Aorta (tissue), 5 donors: ENCODE results near the gene PRKCA. TPM values are rescaled to one million over a fixed set of nuclear protein-coding genes. Genes with fewer than 3 reads are reported as not detected.

Experiments
- ATAC-seq: fragments of 200-7000 bp; cut with Tn5 transposase; one replicate; pipeline ENCODE4 v1.9.1; 2022; ENCODE audit warnings: moderate library complexity; ENCODE audit not compliant: low FRiP score
- DNase-seq, 2 donors: peaks; one replicate each; pipeline ENCODE4 v3.0.0-alpha.2; 2020
- H3K27ac ChIP-seq, 2 donors: one replicate each; pipeline ENCODE4 v1.5.1; 2013; ENCODE audit warnings: low read length in 2 of 2, mild to moderate bottlenecking in 2 of 2, moderate library complexity in 2 of 2, control low read depth in 1 of 2, inconsistent platforms in 1 of 2, low read depth in 1 of 2
- H3K27me3 ChIP-seq, 2 donors: one replicate each; pipeline ENCODE4 v1.6.1; 2013; ENCODE audit warnings: control low read depth in 1 of 2, low read length in 1 of 2, mild to moderate bottlenecking in 1 of 2, moderate library complexity in 1 of 2; ENCODE audit not compliant: insufficient read depth in 2 of 2, control insufficient read depth in 1 of 2
- H3K36me3 ChIP-seq, 2 donors: one replicate each; pipeline ENCODE4 v1.6.1; 2013; ENCODE audit warnings: control low read depth in 1 of 2, low read length in 1 of 2, mild to moderate bottlenecking in 1 of 2; ENCODE audit not compliant: insufficient read depth in 2 of 2, control insufficient read depth in 1 of 2
- H3K4me1 ChIP-seq, 2 donors: one replicate each; pipeline ENCODE4 v1.6.1; 2013; ENCODE audit warnings: low read length in 2 of 2, control low read depth in 1 of 2, mild to moderate bottlenecking in 1 of 2, moderate library complexity in 1 of 2; ENCODE audit not compliant: insufficient read depth in 2 of 2, control insufficient read depth in 1 of 2
- H3K4me3 ChIP-seq, 2 donors: one replicate each; pipeline ENCODE4 v1.5.1; 2013; ENCODE audit warnings: low read length in 2 of 2, control low read depth in 1 of 2, mild to moderate bottlenecking in 1 of 2
- H3K9me3 ChIP-seq: one replicate; pipeline ENCODE4 v1.6.1; 2013; ENCODE audit warnings: mild to moderate bottlenecking, low read length; ENCODE audit not compliant: control insufficient read depth
- WGBS, 2 donors: extraction: QIAGEN DNeasy Blood & Tissue Kit; methylation state at CpG; one replicate each; pipeline ENCODE4 v1.1.7; 2013; 5-methylcytosine and 5-hydroxymethylcytosine counted together
- intact Hi-C, 2 donors: fragments of 100-400 bp; cut with DNase I; formaldehyde crosslinking; loops; one replicate each; pipeline versions ENCODE4 v1.14.2 to v1.15.0; 2022
- polyA plus RNA-seq, 2 donors: library from polyadenylated mRNA; stranded (reverse); fragments of 200-250 nt; gene quantifications; one replicate each; pipeline ENCODE4 v1.2.3, GENCODE V29; 2013
- total RNA-seq, 2 donors: library from RNA; stranded (reverse); fragmentation: NEBNext Ultra II Directional; extraction: Animal tissue kit (Norgen Biotek cat#: 25700); gene quantifications; one replicate each; pipeline ENCODE4 v1.2.1, GENCODE V29; 2021
- donor health status: healthy with polysubstance abuse.
- donor health status: Bipolar disorder and iron deficiency.
- donor health status: DM: no; HTN: no; CAD: no.
- donor health status: DM: no; HTN: no; CAD: no.
- donor health status: DM: yes; HTN: yes; CAD: no.

The PRKCA gene
- total and polyA plus RNA-seq, 4 donors, result 2.7 to 15.4 (median 9.1) TPM

GRCh38 chr17:66842959-66843358 lies 540.5 kb downstream of the PRKCA start:
- 96 to 97% methylated on average over 3 of the region's 3 CpGs for WGBS, 2 donors
- no peaks in the 10 kb centered on the region for H3K36me3 ChIP-seq
- no peak overlapping the region for H3K4me3 ChIP-seq
- no peaks in the 10 kb centered on the region for H3K9me3 ChIP-seq
- H3K27ac ChIP-seq, result no peak overlapping the region
- ATAC-seq, result no peak
- intact Hi-C loops, result loop anchor here in 1 of 2 donors (10.0 kb wide), 1 partner anchor 1438 kb away; no protein-coding TSS in a partner anchor
- no peaks in the 10 kb centered on the region for H3K27me3 ChIP-seq
- DNase-seq, result no peak
- no peaks in the 10 kb centered on the region for H3K4me1 ChIP-seq

GRCh38 chr17:66843627-66844026 lies 541.2 kb downstream of the PRKCA start:
- intact Hi-C loops, result loop anchor here in 1 of 2 donors (10.0 kb wide), 1 partner anchor 1439 kb away; no protein-coding TSS in a partner anchor
- ATAC-seq, result no peak

GRCh38 chr17:66847704-66848103 lies 545.3 kb downstream of the PRKCA start:
- no peaks in the 10 kb centered on the region for H3K4me1 ChIP-seq
- no peaks in the 10 kb centered on the region for H3K27me3 ChIP-seq
- 68 to 79% methylated on average over 3 of the region's 3 CpGs for WGBS, 2 donors
- intact Hi-C loops, result loop anchor here in 1 of 2 donors (10.0 kb wide), 1 partner anchor 1443 kb away; no protein-coding TSS in a partner anchor
- H3K9me3 ChIP-seq, result no peaks in the 10 kb centered on the region
- ATAC-seq, result no peak
- no peaks in the 10 kb centered on the region for H3K36me3 ChIP-seq
- no peak overlapping the region for H3K27ac ChIP-seq
- no peak for DNase-seq
- H3K4me3 ChIP-seq, result no peak overlapping the region

More at GRCh38 chr17:66843627-66844026, 541.2 kb downstream of the PRKCA start:
- DNase-seq, result no peak
- H3K9me3 ChIP-seq, result no peaks in the 10 kb centered on the region
- no peak overlapping the region for H3K27ac ChIP-seq
- H3K4me1 ChIP-seq, result no peaks in the 10 kb centered on the region
- H3K36me3 ChIP-seq, result no peaks in the 10 kb centered on the region
- WGBS, 2 donors, result 69 to 70% methylated on average over 4 of the region's 4 CpGs
- H3K27me3 ChIP-seq, result no peaks in the 10 kb centered on the region
- H3K4me3 ChIP-seq, result no peak overlapping the region

GRCh38 chr17:66848496-66848895 lies 546.1 kb downstream of the PRKCA start:
- Histone ChIP-seq H3K9me3 (no peaks in the 10 kb centered on the region), H3K27me3 (no peaks in the 10 kb centered on the region), H3K27ac (no peak overlapping the region), H3K36me3 (no peaks in the 10 kb centered on the region), H3K4me1 (no peaks in the 10 kb centered on the region), H3K4me3 (no peak overlapping the region)
- 86 to 87% methylated on average over 6 of the region's 6 CpGs for WGBS, 2 donors
- intact Hi-C loops, result loop anchor here in 1 of 2 donors (10.0 kb wide), 1 partner anchor 1444 kb away; no protein-coding TSS in a partner anchor
- no peak for DNase-seq
- ATAC-seq, result no peak

- H3K9me3 ChIP-seq, result no peaks in the 10 kb centered on the region
- H3K36me3 ChIP-seq, result no peaks in the 10 kb centered on the region
- ATAC-seq (no peak), DNase-seq (no peak)
- 75 to 80% methylated on average over 14 of the region's 14 CpGs for WGBS, 2 donors
- H3K27ac ChIP-seq, result no peak overlapping the region
- H3K27me3 ChIP-seq, result no peaks in the 10 kb centered on the region
- no peak overlapping the region for H3K4me3 ChIP-seq
- H3K4me1 ChIP-seq, result no peaks in the 10 kb centered on the region
- intact Hi-C loops, result loop anchor here in 1 of 2 donors (10.0 kb wide), 1 partner anchor 1444 kb away; no protein-coding TSS in a partner anchor
Measured at GRCh38 chr17:66849032-66849655, 546.7 kb downstream of the PRKCA start.

- intact Hi-C loops, result loop anchor here in 1 of 2 donors (10.0 kb wide), 1 partner anchor 1445 kb away; no protein-coding TSS in a partner anchor
- ATAC-seq (peak; percentile 26), DNase-seq (no peak)
- H3K4me1 ChIP-seq, result no peaks in the 10 kb centered on the region
- H3K27ac ChIP-seq, result no peak overlapping the region
- no peaks in the 10 kb centered on the region for H3K27me3 ChIP-seq
- H3K4me3 ChIP-seq, result no peak overlapping the region
- no peaks in the 10 kb centered on the region for H3K9me3 ChIP-seq
- 65 to 69% methylated on average over 4 of the region's 4 CpGs for WGBS, 2 donors
- H3K36me3 ChIP-seq, result no peaks in the 10 kb centered on the region
Measured at GRCh38 chr17:66849851-66850580, 547.6 kb downstream of the PRKCA start.

GRCh38 chr17:66850692-66851091 lies 548.3 kb downstream of the PRKCA start:
- no peak for DNase-seq

GRCh38 chr17:66855204-66855603 lies 552.8 kb downstream of the PRKCA start:
- intact Hi-C loops, result no loop called here
- H3K4me3 ChIP-seq, result no peak overlapping the region
- 70% methylated on average over 10 of the region's 10 CpGs for WGBS, 2 donors
- ATAC-seq, result no peak
- H3K27ac ChIP-seq, result no peak overlapping the region
- H3K36me3 ChIP-seq, result no peaks in the 10 kb centered on the region
- H3K4me1 ChIP-seq, result no peaks in the 10 kb centered on the region
- H3K9me3 ChIP-seq, result no peaks in the 10 kb centered on the region
- DNase-seq, result no peak
- no peaks in the 10 kb centered on the region for H3K27me3 ChIP-seq

More at GRCh38 chr17:66850692-66851091, 548.3 kb downstream of the PRKCA start:
- no peak for ATAC-seq
- no peaks in the 10 kb centered on the region for H3K36me3 ChIP-seq
- WGBS, 2 donors, result 31 to 53% methylated on average over 3 of the region's 3 CpGs
- no peaks in the 10 kb centered on the region for H3K9me3 ChIP-seq
- no peak overlapping the region for H3K27ac ChIP-seq
- H3K4me1 ChIP-seq, result no peaks in the 10 kb centered on the region
- no peaks in the 10 kb centered on the region for H3K27me3 ChIP-seq
- intact Hi-C loops, result no loop called here
- H3K4me3 ChIP-seq, result no peak overlapping the region
